B cell (primary cell): ENCODE data around the gene SLC16A9. TPM values are rescaled to one million over a fixed set of nuclear protein-coding genes. Genes with fewer than 3 reads are reported as not detected.

ENCODE experiments used
- ATAC-seq: fragments of 200-7000 bp; cut with Tn5 transposase; one replicate; pipeline ENCODE4 v1.10.0; 2021; ENCODE audit warnings: low read depth, mild to moderate bottlenecking, moderate number of reproducible peaks, moderate library complexity
- CTCF ChIA-PET: fragments of 350-600 bp; sonication (Branson Sonifier 250); formaldehyde crosslinking; loops from one replicate; lab custom pipeline; 2021; ENCODE audit warnings: antibody characterized with exemption, inconsistent platforms; lab: Charles Lee
- POLR2A ChIA-PET: fragments of 350-600 bp; sonication (Branson Sonifier 250); formaldehyde crosslinking; loops from one replicate; lab custom pipeline; 2021; ENCODE audit warnings: antibody characterized with exemption; lab: Charles Lee
- DNase-seq: peaks from one replicate; pipeline ENCODE4 v3.0.0; 2013
- H2AFZ ChIP-seq: 2 replicates; pipeline ENCODE4 v1.6.1; 2012; ENCODE audit warnings: mild to moderate bottlenecking, low read depth, low read length; ENCODE audit not compliant: insufficient read depth, poor library complexity, severe bottlenecking
- H3K27ac ChIP-seq, 2 donors: 1 replicate in 1 of 2; 2 replicates in 1 of 2; pipeline ENCODE4 v1.5.1; 2012 to 2013; ENCODE audit warnings: low read length in 2 of 2, mild to moderate bottlenecking in 2 of 2, moderate library complexity in 1 of 2
- H3K27me3 ChIP-seq, 4 experiments: fragments of 200-600 bp in 1 of 4; sonication (generic) in 1 of 4; replicated peaks in 1 of 4; 1 replicate in 2 of 4; 2 replicates in 2 of 4; pipeline versions ENCODE4 v1.6.1 to v1.7.0; 2013 to 2016; ENCODE audit warnings: low read length in 3 of 4, mild to moderate bottlenecking in 2 of 4, mixed read lengths in 1 of 4, moderate library complexity in 1 of 4; ENCODE audit not compliant: insufficient read depth in 4 of 4, control insufficient read depth in 3 of 4; ENCODE audit errors: control extremely low read depth in 1 of 4
- H3K36me3 ChIP-seq, 2 experiments: replicated peaks in 1 of 2; 1 replicate in 1 of 2; 2 replicates in 1 of 2; pipeline versions ENCODE4 v1.6.1 to v1.7.1; 2013; ENCODE audit warnings: low read length in 1 of 2; ENCODE audit not compliant: insufficient read depth in 2 of 2, control insufficient read depth in 1 of 2; ENCODE audit errors: control extremely low read depth in 1 of 2, extremely low read depth in 1 of 2
- H3K4me1 ChIP-seq, 2 donors: fragments of 200-600 bp in 1 of 2; sonication (generic) in 1 of 2; 1 replicate in 1 of 2; 2 replicates in 1 of 2; pipeline versions ENCODE4 v1.5.1 to v1.6.1; 2013 to 2017; ENCODE audit warnings: low read length in 2 of 2; ENCODE audit not compliant: control insufficient read depth in 2 of 2, insufficient read depth in 2 of 2
- H3K4me2 ChIP-seq: replicated peaks from 2 replicates; pipeline ENCODE3; 2012; ENCODE audit warnings: mild to moderate bottlenecking, low read depth, low read length; ENCODE audit not compliant: poor library complexity, severe bottlenecking
- H3K4me3 ChIP-seq, 5 experiments: fragments of 200-600 bp in 1 of 5; sonication (generic) in 1 of 5; 1 replicate in 3 of 5; 2 replicates in 2 of 5; pipeline versions ENCODE4 v1.5.1 to v1.7.0; 2011 to 2016; ENCODE audit warnings: low read length in 4 of 5, mild to moderate bottlenecking in 4 of 5, low read depth in 2 of 5, control low read depth in 1 of 5, moderate library complexity in 1 of 5; ENCODE audit not compliant: insufficient read depth in 1 of 5; ENCODE audit errors: control extremely low read depth in 1 of 5, extremely low read depth in 1 of 5
- H3K79me2 ChIP-seq: fragments of 200-600 bp; sonication (generic); one replicate; pipeline ENCODE4 v1.6.0; 2016; ENCODE audit warnings: low read length; ENCODE audit not compliant: control insufficient read depth, insufficient read depth
- H3K9ac ChIP-seq: fragments of 200-600 bp; sonication (generic); 2 replicates; pipeline ENCODE4 v1.6.1; 2017; ENCODE audit warnings: mild to moderate bottlenecking, low read length, moderate library complexity
- H3K9me3 ChIP-seq, 3 donors: one replicate each; pipeline versions ENCODE4 v1.6.1 to v1.7.1; 2013; ENCODE audit warnings: low read length in 2 of 3; ENCODE audit not compliant: control insufficient read depth in 2 of 3, insufficient read depth in 1 of 3; ENCODE audit errors: control extremely low read depth in 1 of 3
- H4K20me1 ChIP-seq: 2 replicates; pipeline ENCODE4 v1.6.0; 2012; ENCODE audit warnings: mild to moderate bottlenecking, low read length; ENCODE audit not compliant: insufficient read depth, control insufficient read depth, poor library complexity, severe bottlenecking
- H3K27ac Mint-ChIP-seq: one replicate; pipeline ENCODE4 v1.8.0; 2021; ENCODE audit warnings: mixed read lengths
- H3K27me3 Mint-ChIP-seq: one replicate; pipeline ENCODE4 v1.8.0; 2021; ENCODE audit warnings: mixed read lengths
- H3K4me1 Mint-ChIP-seq: one replicate; pipeline ENCODE4 v1.8.0; 2021; ENCODE audit warnings: mixed read lengths
- H3K4me3 Mint-ChIP-seq: one replicate; pipeline ENCODE4 v1.8.0; 2021; ENCODE audit warnings: mixed read lengths
- H3K9me3 Mint-ChIP-seq: one replicate; pipeline ENCODE4 v1.8.0; 2022; ENCODE audit warnings: mixed read lengths; ENCODE audit not compliant: insufficient read depth
- CTCF ChIP-seq: fragments of 200-600 bp; IDR thresholded peaks from one replicate; pipeline ENCODE4 v1.8.0; 2022; ENCODE audit warnings: antibody characterized with exemption, mild to moderate bottlenecking
- EZH2 ChIP-seq: IDR thresholded peaks from 2 replicates; pipeline ENCODE4 v1.6.1; 2012; ENCODE audit warnings: borderline replicate concordance, low read depth, mild to moderate bottlenecking, moderate library complexity, low read length; ENCODE audit not compliant: insufficient read depth, poor library complexity, severe bottlenecking
- WGBS: methylation state at CpG from one replicate; pipeline ENCODE4 v1.1.5; 2013; ENCODE audit warnings: missing lambda C conversion rate; ENCODE audit not compliant: insufficient coverage; 5-methylcytosine and 5-hydroxymethylcytosine counted together
- intact Hi-C: fragments of 100-400 bp; cut with micrococcal nuclease; formaldehyde crosslinking; loops from one replicate; pipeline ENCODE4 v1.10.0; 2022
- polyA plus RNA-seq: library from polyadenylated mRNA; depleted of rRNA; stranded (reverse); fragments of >200 nt; gene quantifications from 2 replicates; pipeline ENCODE4 v1.2.3, GENCODE V29; 2012
- total RNA-seq, 2 donors: library from RNA; stranded (reverse); fragments of 120-200 nt in 1 of 2; gene quantifications; 1 replicate in 1 of 2; 2 replicates in 1 of 2; pipeline versions ENCODE4 v1.2.3 to v1.2.4, GENCODE V29; 2013 to 2022

Gene SLC16A9
- total and polyA plus RNA-seq, 2 donors (not counting 1 experiment from before 2014, with no cell fraction given): 0.04 TPM; not detected in 1

GRCh38 chr10:59649606-59650346 is 59.9 kb downstream of the SLC16A9 start:
- no peak for TF ChIP-seq CTCF
- no peak for TF ChIP-seq EZH2
- Mint-ChIP-seq H3K27me3 (no peaks in the 10 kb centered on the region), H3K9me3 (peaks cover 8% of the 10 kb centered on the region), H3K4me1 (peaks cover 20% of the 10 kb centered on the region), H3K27ac (no peak overlapping the region), H3K4me3 (no peak overlapping the region)
- Histone ChIP-seq H3K27ac (no peak overlapping the region), H3K9ac (no peak overlapping the region), H3K27me3 (no peaks in the 10 kb centered on the region), H3K36me3 (no peaks in the 10 kb centered on the region), H3K4me3 (no peak overlapping the region), H2AFZ (no peak overlapping the region), H3K4me1 (peaks cover 19 to 20% of the 10 kb centered on the region in 2 donors), H4K20me1 (no peaks in the 10 kb centered on the region), H3K4me2 (no peak overlapping the region), H3K9me3 (peaks cover 0 to 14% (median 14%) of the 10 kb centered on the region in 3 donors), H3K79me2 (no peaks in the 10 kb centered on the region)
- CTCF ChIA-PET: interaction anchor here (1.1 to 1.6 kb wide), 2 partner anchors 9 to 23 kb away, joined by 3 read pairs; no protein-coding TSS in a partner anchor
- intact Hi-C loops: no loop called here
- DNase-seq (no peak), ATAC-seq (no peak)
- POLR2A ChIA-PET: no interaction called here
- WGBS: 94% methylated on average over 3 of the region's 7 CpGs

- no peaks in the 10 kb centered on the region for H3K36me3 ChIP-seq
- 100% methylated on average over 2 of the region's 7 CpGs for WGBS
- H4K20me1 ChIP-seq: no peaks in the 10 kb centered on the region
- Mint-ChIP-seq H3K27me3 (no peaks in the 10 kb centered on the region), H3K27ac (no peak overlapping the region), H3K9me3 (peaks cover 15% of the 10 kb centered on the region), H3K4me3 (no peak overlapping the region), H3K4me1 (peaks cover 12% of the 10 kb centered on the region)
- no peak overlapping the region for H3K27ac ChIP-seq
- TF ChIP-seq CTCF: no peak
- TF ChIP-seq EZH2: no peak
- no peak overlapping the region for H3K4me2 ChIP-seq
- H3K79me2 ChIP-seq: no peaks in the 10 kb centered on the region
- no peaks in the 10 kb centered on the region for H3K27me3 ChIP-seq
- no peak overlapping the region for H2AFZ ChIP-seq
- no peak overlapping the region for H3K4me3 ChIP-seq
- intact Hi-C loops: no loop called here
- H3K9me3 ChIP-seq: peaks cover 1 to 16% (median 14%) of the 10 kb centered on the region in 3 donors
- ATAC-seq: no peak
- ChIA-PET CTCF (no interaction called here), POLR2A (no interaction called here)
- no peak for DNase-seq
- H3K4me1 ChIP-seq: peaks cover 12 to 13% of the 10 kb centered on the region in 2 donors
- no peak overlapping the region for H3K9ac ChIP-seq
Measured at GRCh38 chr10:59648711-59649201, 60.9 kb downstream of the SLC16A9 start.
